Prostate gland (tissue), 2 donors: ENCODE data around the gene FGFRL1.

ENCODE experiments used
- CTCF ChIP-seq, 4 experiments: fragments of 200-600 bp in 2 of 4; fragments of 450-650 bp in 2 of 4; sonication (generic) in 2 of 4; IDR thresholded peaks; 1 replicate in 3 of 4; 2 replicates in 1 of 4; pipeline ENCODE4 v1.5.1; 2016 to 2019; ENCODE audit warnings: antibody characterized with exemption in 4 of 4, mild to moderate bottlenecking in 2 of 4, moderate library complexity in 2 of 4
- POLR2A ChIP-seq: fragments of 450-650 bp; IDR thresholded peaks from one replicate; pipeline ENCODE4 v1.6.1; 2016; ENCODE audit warnings: antibody characterized with exemption, mild to moderate bottlenecking
- POLR2AphosphoS5 ChIP-seq: sonication (generic); formaldehyde crosslinking; IDR thresholded peaks from one replicate; pipeline ENCODE4 v1.6.1; 2017; ENCODE audit warnings: antibody characterized with exemption

- TF ChIP-seq CTCF (IDR thresholded peaks at IDR 0.05) (no peak), POLR2AphosphoS5 (no peak), POLR2A (no peak)
These were observed 21.5 kb upstream of the FGFRL1 start for GRCh38 chr4:989722-990471.
